Activated T-helper 2 cell treated with anti-CD3 and anti-CD28 coated beads, Interferon-gamma antibody, Interleukin-2, Interleukin-4, amounts not matched to agents 10 μg/mL and 5 μg/mL and 100 μg/mL, durations not matched to agents 14 hours and 24 hours and 36 hours (primary cell): ENCODE measurements around the gene FAM9C. TPM values are rescaled to one million over a fixed set of nuclear protein-coding genes. Genes with fewer than 3 reads are reported as not detected.
A peak's percentile ranks its signal among the peaks of the same experiment; 100 is the strongest.
"Not testable (repeated sequence)": the region's sequence is repeated elsewhere in the genome, so short reads cannot be mapped to it uniquely, and the experiment has no call there.

Experiments
- DNase-seq: peaks from one replicate; pipeline ENCODE4 v3.0.0; 2021; ENCODE audit warnings: low spot score
- H3K27ac Mint-ChIP-seq: one replicate; pipeline ENCODE4 v1.8.0; 2021; ENCODE audit warnings: mixed read lengths
- H3K27me3 Mint-ChIP-seq: one replicate; pipeline ENCODE4 v1.8.0; 2021; ENCODE audit warnings: low read depth, mixed read lengths
- H3K36me3 Mint-ChIP-seq: one replicate; pipeline ENCODE4 v1.8.0; 2021; ENCODE audit warnings: low read depth, mixed read lengths
- H3K4me1 Mint-ChIP-seq: one replicate; pipeline ENCODE4 v1.8.0; 2021; ENCODE audit warnings: low read depth, mixed read lengths
- H3K4me3 Mint-ChIP-seq: one replicate; pipeline ENCODE4 v1.8.0; 2021; ENCODE audit warnings: low read depth, mild to moderate bottlenecking, moderate library complexity, mixed read lengths
- H3K9me3 Mint-ChIP-seq: one replicate; pipeline ENCODE4 v1.8.0; 2021; ENCODE audit warnings: mixed read lengths
- intact Hi-C: fragments of 100-400 bp; cut with micrococcal nuclease; formaldehyde crosslinking; loops from one replicate; pipeline ENCODE4 v1.15.1; 2023
- total RNA-seq: library from RNA; stranded (reverse); gene quantifications from 2 replicates; pipeline ENCODE4 v1.2.3, GENCODE V29; 2022

Gene FAM9C
- total RNA-seq, 1 donor from 2014 or later = not detected

- intact Hi-C loops = no loop called here
- H3K4me1 Mint-ChIP-seq = peaks cover 11% of the 10 kb centered on the region
- H3K36me3 Mint-ChIP-seq = peaks cover 9% of the 10 kb centered on the region
- H3K9me3 Mint-ChIP-seq = peaks cover 14% of the 10 kb centered on the region
- H3K4me3 Mint-ChIP-seq = no peak overlapping the region
- H3K27me3 Mint-ChIP-seq = no peaks in the 10 kb centered on the region
- no peak for DNase-seq
- H3K27ac Mint-ChIP-seq = no peak overlapping the region
Measured at GRCh38 chrX:13067773-13068172, 23.4 kb upstream of the FAM9C start.

GRCh38 chrX:13066391-13066790, 22.0 kb upstream of the FAM9C start:
- no peak overlapping the region for H3K27ac Mint-ChIP-seq
- peaks cover 19% of the 10 kb centered on the region for H3K9me3 Mint-ChIP-seq
- H3K27me3 Mint-ChIP-seq = no peaks in the 10 kb centered on the region
- H3K36me3 Mint-ChIP-seq = peaks cover 13% of the 10 kb centered on the region
- H3K4me3 Mint-ChIP-seq = no peak overlapping the region
- intact Hi-C loops = no loop called here
- DNase-seq = no peak
- peaks cover 11% of the 10 kb centered on the region for H3K4me1 Mint-ChIP-seq

GRCh38 chrX:13064599-13065143, 20.3 kb upstream of the FAM9C start:
- no peak overlapping the region for H3K4me3 Mint-ChIP-seq
- intact Hi-C loops = no loop called here
- no peaks in the 10 kb centered on the region for H3K27me3 Mint-ChIP-seq
- H3K27ac Mint-ChIP-seq = no peak overlapping the region
- H3K4me1 Mint-ChIP-seq = peaks cover 20% of the 10 kb centered on the region
- H3K36me3 Mint-ChIP-seq = peaks cover 17% of the 10 kb centered on the region
- no peak for DNase-seq
- H3K9me3 Mint-ChIP-seq = peaks cover 27% of the 10 kb centered on the region

GRCh38 chrX:13063124-13063523, 18.7 kb upstream of the FAM9C start:
- intact Hi-C loops, H3K27ac Mint-ChIP-seq, H3K4me3 Mint-ChIP-seq, H3K27me3 Mint-ChIP-seq, DNase-seq: not testable (repeated sequence)
- Mint-ChIP-seq H3K9me3 (peaks cover 21% of the 10 kb centered on the region), H3K36me3 (peaks cover 12% of the 10 kb centered on the region), H3K4me1 (peaks cover 27% of the 10 kb centered on the region)

- H3K4me1 Mint-ChIP-seq = peaks cover 27% of the 10 kb centered on the region
- intact Hi-C loops, H3K27me3 Mint-ChIP-seq, DNase-seq, H3K4me3 Mint-ChIP-seq, H3K27ac Mint-ChIP-seq: not testable (repeated sequence)
- peaks cover 12% of the 10 kb centered on the region for H3K36me3 Mint-ChIP-seq
- peaks cover 21% of the 10 kb centered on the region for H3K9me3 Mint-ChIP-seq
Measured at GRCh38 chrX:13062331-13062730, 17.9 kb upstream of the FAM9C start.

GRCh38 chrX:13061215-13061708, 16.8 kb upstream of the FAM9C start:
- peaks cover 24% of the 10 kb centered on the region for H3K4me1 Mint-ChIP-seq

GRCh38 chrX:13059637-13060499, 15.4 kb upstream of the FAM9C start:
- peaks cover 15% of the 10 kb centered on the region for H3K36me3 Mint-ChIP-seq
- no peak overlapping the region for H3K4me3 Mint-ChIP-seq
- intact Hi-C loops = no loop called here
- H3K4me1 Mint-ChIP-seq = peaks cover 31% of the 10 kb centered on the region
- no peak for DNase-seq
- no peaks in the 10 kb centered on the region for H3K27me3 Mint-ChIP-seq
- H3K27ac Mint-ChIP-seq = no peak overlapping the region
- peaks cover 21% of the 10 kb centered on the region for H3K9me3 Mint-ChIP-seq

More at GRCh38 chrX:13061215-13061708, 16.8 kb upstream of the FAM9C start:
- intact Hi-C loops, H3K27me3 Mint-ChIP-seq, H3K27ac Mint-ChIP-seq, DNase-seq, H3K4me3 Mint-ChIP-seq: not testable (repeated sequence)
- Mint-ChIP-seq H3K9me3 (peaks cover 21% of the 10 kb centered on the region), H3K36me3 (peaks cover 13% of the 10 kb centered on the region)

GRCh38 chrX:13055486-13055885, 11.1 kb upstream of the FAM9C start:
- Mint-ChIP-seq H3K4me3 (no peak overlapping the region), H3K27me3 (no peaks in the 10 kb centered on the region), H3K27ac (no peak overlapping the region), H3K9me3 (peaks cover under 1% of the 10 kb centered on the region), H3K36me3 (peaks cover 4% of the 10 kb centered on the region), H3K4me1 (peaks cover 39% of the 10 kb centered on the region)
- no peak for DNase-seq
- intact Hi-C loops = no loop called here

GRCh38 chrX:13053171-13053570, 8.8 kb upstream of the FAM9C start:
- H3K36me3 Mint-ChIP-seq = peaks cover 8% of the 10 kb centered on the region
- no peak overlapping the region for H3K27ac Mint-ChIP-seq
- no peak for DNase-seq
- peaks cover 3% of the 10 kb centered on the region for H3K9me3 Mint-ChIP-seq
- H3K4me1 Mint-ChIP-seq = peaks cover 31% of the 10 kb centered on the region
- no peak overlapping the region for H3K4me3 Mint-ChIP-seq
- no peaks in the 10 kb centered on the region for H3K27me3 Mint-ChIP-seq
- intact Hi-C loops = no loop called here

GRCh38 chrX:13051529-13052172, 7.2 kb upstream of the FAM9C start:
- DNase-seq = no peak
- H3K27ac Mint-ChIP-seq = peak overlapping the region; percentile 85
- no peaks in the 10 kb centered on the region for H3K27me3 Mint-ChIP-seq
- H3K4me3 Mint-ChIP-seq = no peak overlapping the region
- H3K36me3 Mint-ChIP-seq = peaks cover 8% of the 10 kb centered on the region
- H3K4me1 Mint-ChIP-seq = peaks cover 34% of the 10 kb centered on the region
- peaks cover 3% of the 10 kb centered on the region for H3K9me3 Mint-ChIP-seq
- intact Hi-C loops = loop anchor here (1.0 kb wide), 5 partner anchors 25 to 104 kb away; no protein-coding TSS in a partner anchor

GRCh38 chrX:13051167-13051528, 6.7 kb upstream of the FAM9C start:
- DNase-seq = no peak
- intact Hi-C loops = loop anchor here (1.0 kb wide), 5 partner anchors 25 to 104 kb away; no protein-coding TSS in a partner anchor
- H3K36me3 Mint-ChIP-seq = peaks cover 6% of the 10 kb centered on the region
- H3K9me3 Mint-ChIP-seq = peaks cover 3% of the 10 kb centered on the region
- peak overlapping the region; percentile 85 for H3K27ac Mint-ChIP-seq
- H3K27me3 Mint-ChIP-seq = no peaks in the 10 kb centered on the region
- H3K4me1 Mint-ChIP-seq = peaks cover 34% of the 10 kb centered on the region
- H3K4me3 Mint-ChIP-seq = no peak overlapping the region

GRCh38 chrX:13050151-13050550, 5.7 kb upstream of the FAM9C start:
- Mint-ChIP-seq H3K4me3 (no peak overlapping the region), H3K4me1 (peaks cover 29% of the 10 kb centered on the region)

GRCh38 chrX:13048280-13048679, 3.9 kb upstream of the FAM9C start:
- no peak for DNase-seq
- H3K4me3 Mint-ChIP-seq = no peak overlapping the region
- intact Hi-C loops = no loop called here
- peaks cover 5% of the 10 kb centered on the region for H3K36me3 Mint-ChIP-seq
- H3K9me3 Mint-ChIP-seq = peaks cover 3% of the 10 kb centered on the region
- H3K27me3 Mint-ChIP-seq = no peaks in the 10 kb centered on the region
- H3K27ac Mint-ChIP-seq = no peak overlapping the region
- H3K4me1 Mint-ChIP-seq = peaks cover 23% of the 10 kb centered on the region

More at GRCh38 chrX:13050151-13050550, 5.7 kb upstream of the FAM9C start:
- Mint-ChIP-seq H3K9me3 (peaks cover 3% of the 10 kb centered on the region), H3K36me3 (peaks cover 5% of the 10 kb centered on the region), H3K27me3 (no peaks in the 10 kb centered on the region), H3K27ac (peak overlapping the region; percentile 58)
- intact Hi-C loops = no loop called here
- no peak for DNase-seq
